ENCODE measurements around the gene ANKS1B.

DNA sequence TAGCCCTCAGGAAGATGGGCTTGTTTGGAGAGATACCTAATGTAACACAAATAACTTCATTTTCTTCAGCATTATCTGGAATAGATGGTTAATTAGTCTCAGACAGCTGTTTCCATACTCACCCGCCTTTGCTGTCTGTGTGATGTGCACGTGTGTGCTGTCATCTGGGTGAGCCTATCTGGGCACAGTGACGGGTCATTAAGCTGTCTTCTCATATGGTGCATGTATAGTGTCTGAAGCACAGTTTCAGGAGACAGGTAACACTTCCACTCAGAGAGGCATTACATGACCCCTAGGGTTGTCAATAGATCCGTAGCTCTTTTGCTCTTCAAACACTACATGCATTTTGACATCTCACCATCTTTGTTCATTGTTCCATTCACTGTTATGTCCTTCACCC lies 846.3 kb downstream of the ANKS1B start:
- TF ChIP-seq POLR2A (IDR thresholded peaks at IDR 0.05; ENCODE audit: low read depth, low read length) = no peak
- TF ChIP-seq, protein P1, sequence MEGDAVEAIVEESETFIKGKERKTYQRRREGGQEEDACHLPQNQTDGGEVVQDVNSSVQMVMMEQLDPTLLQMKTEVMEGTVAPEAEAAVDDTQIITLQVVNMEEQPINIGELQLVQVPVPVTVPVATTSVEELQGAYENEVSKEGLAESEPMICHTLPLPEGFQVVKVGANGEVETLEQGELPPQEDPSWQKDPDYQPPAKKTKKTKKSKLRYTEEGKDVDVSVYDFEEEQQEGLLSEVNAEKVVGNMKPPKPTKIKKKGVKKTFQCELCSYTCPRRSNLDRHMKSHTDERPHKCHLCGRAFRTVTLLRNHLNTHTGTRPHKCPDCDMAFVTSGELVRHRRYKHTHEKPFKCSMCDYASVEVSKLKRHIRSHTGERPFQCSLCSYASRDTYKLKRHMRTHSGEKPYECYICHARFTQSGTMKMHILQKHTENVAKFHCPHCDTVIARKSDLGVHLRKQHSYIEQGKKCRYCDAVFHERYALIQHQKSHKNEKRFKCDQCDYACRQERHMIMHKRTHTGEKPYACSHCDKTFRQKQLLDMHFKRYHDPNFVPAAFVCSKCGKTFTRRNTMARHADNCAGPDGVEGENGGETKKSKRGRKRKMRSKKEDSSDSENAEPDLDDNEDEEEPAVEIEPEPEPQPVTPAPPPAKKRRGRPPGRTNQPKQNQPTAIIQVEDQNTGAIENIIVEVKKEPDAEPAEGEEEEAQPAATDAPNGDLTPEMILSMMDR (conservative IDR thresholded peaks at IDR 0.05; ENCODE audit: low read depth, low read length) = no peak

Data from IMR-90 (cell line).